Suprapubic skin (tissue), 4 donors: ENCODE data around the gene CMKLR1. TPM values are rescaled to one million over a fixed set of nuclear protein-coding genes. Genes with fewer than 3 reads are reported as not detected.
A peak's percentile ranks its signal among the peaks of the same experiment; 100 is the strongest.

ENCODE experiments used
- DNase-seq, 2 donors: peaks; one replicate each; pipeline ENCODE4 v3.0.0-alpha.2; 2019; ENCODE audit warnings: low spot score in 2 of 2
- H3K27ac ChIP-seq: fragments of 200-600 bp; sonication (generic); one replicate; pipeline ENCODE4 v1.5.1; 2019
- H3K27me3 ChIP-seq: fragments of 200-600 bp; sonication (generic); one replicate; pipeline ENCODE4 v1.5.1; 2019
- H3K36me3 ChIP-seq: fragments of 200-600 bp; sonication (generic); one replicate; pipeline ENCODE4 v1.5.1; 2019
- H3K4me1 ChIP-seq: fragments of 200-600 bp; sonication (generic); one replicate; pipeline ENCODE4 v1.5.1; 2019
- H3K4me3 ChIP-seq: fragments of 200-600 bp; sonication (generic); one replicate; pipeline ENCODE4 v1.5.1; 2019; ENCODE audit warnings: mild to moderate bottlenecking
- H3K9me3 ChIP-seq: fragments of 200-600 bp; sonication (generic); one replicate; pipeline ENCODE4 v1.5.1; 2019
- CTCF ChIP-seq, 2 donors: fragments of 200-600 bp in 1 of 2; fragments of 450-650 bp in 1 of 2; sonication (generic) in 1 of 2; IDR thresholded peaks; one replicate each; pipeline ENCODE4 v1.5.1; 2016 to 2019; ENCODE audit warnings: antibody characterized with exemption in 2 of 2, mild to moderate bottlenecking in 1 of 2, moderate library complexity in 1 of 2
- EP300 ChIP-seq: sonication (generic); formaldehyde crosslinking; IDR thresholded peaks from one replicate; pipeline ENCODE4 v1.6.1; 2017; ENCODE audit warnings: antibody characterized with exemption
- POLR2A ChIP-seq, 2 donors: fragments of 450-650 bp; IDR thresholded peaks; one replicate each; pipeline ENCODE4 v1.6.1; 2017; ENCODE audit warnings: antibody characterized with exemption in 2 of 2, mild to moderate bottlenecking in 2 of 2, moderate library complexity in 2 of 2
- POLR2AphosphoS5 ChIP-seq, 3 donors: sonication (generic); formaldehyde crosslinking; IDR thresholded peaks; one replicate each; pipeline ENCODE4 v1.6.1; 2017; ENCODE audit warnings: antibody characterized with exemption in 3 of 3
- WGBS: methylation state at CpG from one replicate; pipeline ENCODE4 v1.1.5; 2018; 5-methylcytosine and 5-hydroxymethylcytosine counted together
- total RNA-seq, 4 donors: library from RNA; depleted of rRNA; stranded (reverse); fragments of >200 nt; gene quantifications; one replicate each; pipeline ENCODE4 v1.1.0, GENCODE V29; 2016

CMKLR1 gene
- total RNA-seq, 4 donors from 2014 or later, result 2.1 to 5.2 (median 3.4) TPM

- Histone ChIP-seq H3K36me3 (no peaks in the 10 kb centered on the region), H3K9me3 (no peaks in the 10 kb centered on the region), H3K27me3 (peaks cover 7% of the 10 kb centered on the region), H3K4me3 (no peak overlapping the region), H3K27ac (no peak overlapping the region), H3K4me1 (no peaks in the 10 kb centered on the region)
- peak in 1 of 2 donors; percentile 44 for DNase-seq
- TF ChIP-seq EP300 (no peak), POLR2A (IDR thresholded peaks at IDR 0.05) (no peak), POLR2AphosphoS5 (IDR thresholded peaks at IDR 0.05) (no peak), CTCF (IDR thresholded peaks at IDR 0.05) (no peak)
- 64% methylated on average over 3 of the region's 3 CpGs for WGBS
Measured at GRCh38 chr12:108361606-108362005, 22.5 kb upstream of the CMKLR1 start.

DNA sequence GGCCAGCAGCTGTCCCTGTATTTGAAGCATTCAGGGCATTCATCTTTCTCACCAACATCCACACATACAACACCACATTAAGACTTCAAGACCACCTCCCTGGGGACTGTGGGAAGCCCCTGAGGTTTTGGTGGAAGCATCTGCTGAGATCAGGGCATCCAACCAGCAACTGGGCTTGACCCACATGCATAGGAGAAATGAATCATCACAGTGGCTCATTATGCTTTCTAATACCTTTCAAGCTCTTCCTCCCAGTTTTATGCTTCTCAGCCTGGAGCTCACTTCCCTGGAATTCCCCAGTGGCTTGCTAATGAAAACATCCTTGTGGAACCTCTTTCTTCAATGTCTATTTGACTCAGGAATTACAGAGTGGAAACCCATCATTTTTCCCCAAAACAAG, 21.4 kb upstream of the CMKLR1 start:
- peak in 1 of 2 donors; percentile 16 for DNase-seq
- Histone ChIP-seq H3K9me3 (no peaks in the 10 kb centered on the region), H3K36me3 (no peaks in the 10 kb centered on the region), H3K4me1 (no peaks in the 10 kb centered on the region), H3K27ac (no peak overlapping the region), H3K4me3 (no peak overlapping the region), H3K27me3 (peaks cover 7% of the 10 kb centered on the region)
- TF ChIP-seq CTCF (IDR thresholded peaks at IDR 0.05) (no peak), POLR2A (IDR thresholded peaks at IDR 0.05) (no peak), POLR2AphosphoS5 (IDR thresholded peaks at IDR 0.05) (no peak), EP300 (no peak)

DNA sequence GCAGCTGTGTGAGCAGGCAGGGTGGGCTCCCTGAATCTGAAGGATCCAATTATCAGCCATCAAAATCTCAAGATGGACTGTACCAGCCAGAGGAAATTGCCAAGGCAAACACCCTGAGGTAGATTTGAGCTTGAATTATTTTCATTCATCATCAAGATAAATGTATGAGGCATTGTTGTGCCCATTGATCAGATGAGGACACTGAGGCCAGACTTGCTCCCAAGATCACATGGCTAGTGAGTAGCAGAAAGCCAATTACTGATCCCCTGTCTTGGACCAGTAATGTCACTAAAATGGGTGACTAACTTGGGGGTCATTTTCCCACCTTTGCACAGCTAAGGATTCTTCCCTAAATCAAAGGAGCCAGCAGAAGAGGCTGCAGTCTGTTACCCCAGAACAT, 20.9 kb upstream of the CMKLR1 start:
- Histone ChIP-seq H3K36me3 (no peaks in the 10 kb centered on the region), H3K27ac (no peak overlapping the region), H3K27me3 (peaks cover 7% of the 10 kb centered on the region), H3K4me1 (no peaks in the 10 kb centered on the region), H3K4me3 (no peak overlapping the region), H3K9me3 (no peaks in the 10 kb centered on the region)
- no peak for TF ChIP-seq CTCF (IDR thresholded peaks at IDR 0.05)
- no peak for TF ChIP-seq EP300
- DNase-seq, result no peak

- 39% methylated on average over 7 of the region's 7 CpGs for WGBS
- TF ChIP-seq POLR2AphosphoS5 (IDR thresholded peaks at IDR 0.05), result no peak
- no peak for TF ChIP-seq EP300
- TF ChIP-seq POLR2A (IDR thresholded peaks at IDR 0.05), result no peak
- TF ChIP-seq CTCF (IDR thresholded peaks at IDR 0.05), result no peak
Measured at GRCh38 chr12:108358580-108358965, 19.5 kb upstream of the CMKLR1 start.

GRCh38 chr12:108357834-108358579, 18.9 kb upstream of the CMKLR1 start:
- no peak for DNase-seq
- 93% methylated on average over 2 of the region's 2 CpGs for WGBS
- TF ChIP-seq EP300 (no peak), POLR2A (IDR thresholded peaks at IDR 0.05) (no peak), CTCF (IDR thresholded peaks at IDR 0.05) (no peak), POLR2AphosphoS5 (IDR thresholded peaks at IDR 0.05) (no peak)
- Histone ChIP-seq H3K36me3 (no peaks in the 10 kb centered on the region), H3K9me3 (no peaks in the 10 kb centered on the region), H3K27me3 (peaks cover 7% of the 10 kb centered on the region), H3K4me3 (no peak overlapping the region), H3K4me1 (no peaks in the 10 kb centered on the region), H3K27ac (no peak overlapping the region)

More at GRCh38 chr12:108358580-108358965, 19.5 kb upstream of the CMKLR1 start:
- Histone ChIP-seq H3K27me3 (peaks cover 7% of the 10 kb centered on the region), H3K36me3 (no peaks in the 10 kb centered on the region), H3K4me3 (no peak overlapping the region), H3K4me1 (no peaks in the 10 kb centered on the region), H3K9me3 (no peaks in the 10 kb centered on the region), H3K27ac (no peak overlapping the region)
- no peak for DNase-seq
